ENCODE data around the gene POU2F1.

Gene POU2F1

GRCh38 chr1:167270349-167271092 is 49.8 kb downstream of the POU2F1 start:
- ChIA-PET POLR2A (no interaction called here), CTCF (interaction anchor here (0.5 to 5.6 kb wide), 14 partner anchors 11 to 367 kb away, joined by 3 to 41 read pairs (median 4); no protein-coding TSS in a partner anchor)

GRCh38 chr1:167272369-167272957 is 51.8 kb downstream of the POU2F1 start:
- H3K36me3 ChIP-seq (ENCODE audit: control insufficient read depth in 2 of 2, insufficient read depth in 1 of 2, low read length in 2 of 2), result no peaks in the 10 kb centered on the region
- ChIA-PET POLR2A (no interaction called here), CTCF (interaction anchor here (1.1 to 5.6 kb wide), 2 partner anchors 169 to 170 kb away, joined by 6 to 41 read pairs; no protein-coding TSS in a partner anchor)
- no peaks in the 10 kb centered on the region for H3K9me3 ChIP-seq (ENCODE audit: control insufficient read depth, insufficient read depth, low read depth, low read length)
- no peak overlapping the region for H3K4me3 ChIP-seq (ENCODE audit: low read depth, low read length)
- peaks cover 16% of the 10 kb centered on the region for H3K4me1 ChIP-seq (ENCODE audit: control insufficient read depth, insufficient read depth, low read length)
- H3K27ac ChIP-seq (ENCODE audit: extremely low read depth, low read depth, low read length), result no peak overlapping the region
- no peak for TF ChIP-seq ZNF174 (tag by site-specific recombination; IDR thresholded peaks at IDR 0.05)
- TF ChIP-seq ZNF146 (tag by site-specific recombination; IDR thresholded peaks at IDR 0.05), result no peak
- no peak for TF ChIP-seq ZIC2 (tag by site-specific recombination; IDR thresholded peaks at IDR 0.05)
- TF ChIP-seq ZNF518A (tag by site-specific recombination; conservative IDR thresholded peaks at IDR 0.05; ENCODE audit: low read depth), result no peak
- TF ChIP-seq ZNF19 (tag by site-specific recombination; IDR thresholded peaks at IDR 0.05; ENCODE audit: low read depth), result no peak
- TF ChIP-seq ZNF354C (tag by site-specific recombination; IDR thresholded peaks at IDR 0.05; ENCODE audit: borderline replicate concordance, low read depth), result no peak
- no peak for TF ChIP-seq ZNF239 (tag by site-specific recombination; IDR thresholded peaks at IDR 0.05)
- no peak for TF ChIP-seq ZNF558 (tag by site-specific recombination; IDR thresholded peaks at IDR 0.05)
- no peak for TF ChIP-seq SETDB1 (IDR thresholded peaks at IDR 0.05; ENCODE audit: insufficient read length, low read length)
- TF ChIP-seq SCRT2 (tag by site-specific recombination; IDR thresholded peaks at IDR 0.05), result no peak
- peak; percentile 52; the same call in 1 of the 2 replicates for TF ChIP-seq ZNF202 (tag by site-specific recombination; IDR thresholded peaks at IDR 0.05; ENCODE audit: borderline replicate concordance)
- no peak for TF ChIP-seq ZNF624 (tag by site-specific recombination; IDR thresholded peaks at IDR 0.05)
- TF ChIP-seq ZNF133 (tag by site-specific recombination; IDR thresholded peaks at IDR 0.05), result no peak
- TF ChIP-seq ZNF785 (tag by site-specific recombination; IDR thresholded peaks at IDR 0.05), result no peak
- TF ChIP-seq KLF1 (tag by site-specific recombination; IDR thresholded peaks at IDR 0.05), result no peak
- TF ChIP-seq ZNF776 (tag by site-specific recombination; IDR thresholded peaks at IDR 0.05; ENCODE audit: borderline replicate concordance), result no peak
- no peak for TF ChIP-seq ZFP3 (tag by site-specific recombination; IDR thresholded peaks at IDR 0.05; ENCODE audit: low read depth)
- TF ChIP-seq ZNF510 (tag by site-specific recombination; IDR thresholded peaks at IDR 0.05; ENCODE audit: insufficient replicate concordance), result no peak
- 0 out of 2 replicates have a peak, but pooled peaks have one; percentile 45 for TF ChIP-seq ZSCAN5A (tag by site-specific recombination; IDR thresholded peaks at IDR 0.05)
- peak; percentile 49 for TF ChIP-seq PATZ1 (tag by site-specific recombination; IDR thresholded peaks at IDR 0.05)

More at GRCh38 chr1:167270349-167271092, 49.8 kb downstream of the POU2F1 start:
- H3K4me3 ChIP-seq (ENCODE audit: low read depth, low read length), result no peak overlapping the region
- peaks cover 16% of the 10 kb centered on the region for H3K4me1 ChIP-seq (ENCODE audit: control insufficient read depth, insufficient read depth, low read length)
- no peaks in the 10 kb centered on the region for H3K36me3 ChIP-seq (ENCODE audit: control insufficient read depth in 2 of 2, insufficient read depth in 1 of 2, low read length in 2 of 2)
- H3K27ac ChIP-seq (ENCODE audit: extremely low read depth, low read depth, low read length), result no peak overlapping the region
- TF ChIP-seq KLF1 (tag by site-specific recombination; IDR thresholded peaks at IDR 0.05) (no peak), ZBTB20 (tag by site-specific recombination; IDR thresholded peaks at IDR 0.05) (peak; percentile 73; the same call in 1 of the 2 replicates), ZNF600 (tag by site-specific recombination; IDR thresholded peaks at IDR 0.05) (0 out of 2 replicates have a peak, but pooled peaks have one; percentile 12), ZNF2 (tag by site-specific recombination; IDR thresholded peaks at IDR 0.05) (peak; percentile 99), ZNF391 (tag by site-specific recombination; IDR thresholded peaks at IDR 0.05; ENCODE audit: borderline replicate concordance, low read depth) (no peak)
- no peaks in the 10 kb centered on the region for H3K9me3 ChIP-seq (ENCODE audit: control insufficient read depth, insufficient read depth, low read depth, low read length)

Measured in HEK293 (cell line).